Suprapubic skin (tissue), 4 donors: Measurements from ENCODE around the gene LCE5A.

Experiments
- CTCF ChIP-seq, 2 donors: fragments of 200-600 bp in 1 of 2; fragments of 450-650 bp in 1 of 2; sonication (generic) in 1 of 2; IDR thresholded peaks; one replicate each; pipeline ENCODE4 v1.5.1; 2016 to 2019; ENCODE audit warnings: antibody characterized with exemption in 2 of 2, mild to moderate bottlenecking in 1 of 2, moderate library complexity in 1 of 2
- EP300 ChIP-seq: sonication (generic); formaldehyde crosslinking; IDR thresholded peaks from one replicate; pipeline ENCODE4 v1.6.1; 2017; ENCODE audit warnings: antibody characterized with exemption
- POLR2AphosphoS5 ChIP-seq, 3 donors: sonication (generic); formaldehyde crosslinking; IDR thresholded peaks; one replicate each; pipeline ENCODE4 v1.6.1; 2017; ENCODE audit warnings: antibody characterized with exemption in 3 of 3

- TF ChIP-seq CTCF (IDR thresholded peaks at IDR 0.05) (no peak), EP300 (no peak), POLR2AphosphoS5 (IDR thresholded peaks at IDR 0.05) (no peak)
These were observed 33.2 kb downstream of the LCE5A start for GRCh38 chr1:152543820-152544219.
